GM21737 (cell line): ENCODE results near the gene DEPP1.

Experiments
- ATAC-seq: cut with Tn5 transposase; IDR thresholded peaks from one replicate; pipeline ENCODE4 v1.9.1; 2021; ENCODE audit warnings: mild to moderate bottlenecking, moderate library complexity; ENCODE audit not compliant: unreplicated experiment

The DEPP1 gene

GRCh38 chr10:44993922-44994751 is 15.5 kb upstream of the DEPP1 start:
- no peak for ATAC-seq

- ATAC-seq, result no peak
Observed at GRCh38 chr10:44993226-44993921, 14.8 kb upstream of the DEPP1 start.

GRCh38 chr10:44992732-44993225 is 14.2 kb upstream of the DEPP1 start:
- no peak for ATAC-seq

GRCh38 chr10:44992070-44992731 is 13.6 kb upstream of the DEPP1 start:
- ATAC-seq, result no peak

GRCh38 chr10:44991571-44991970 is 13.0 kb upstream of the DEPP1 start:
- no peak for ATAC-seq

- no peak for ATAC-seq
Observed at GRCh38 chr10:44990965-44991364, 12.4 kb upstream of the DEPP1 start.

- ATAC-seq, result no peak
Observed at GRCh38 chr10:44990302-44990655, 11.7 kb upstream of the DEPP1 start.

- no peak for ATAC-seq
Observed at GRCh38 chr10:44989597-44990301, 11.1 kb upstream of the DEPP1 start.

GRCh38 chr10:44988957-44989585 is 10.5 kb upstream of the DEPP1 start:
- no peak for ATAC-seq

GRCh38 chr10:44986670-44987069 is 8.1 kb upstream of the DEPP1 start:
- no peak for ATAC-seq

- no peak for ATAC-seq
Observed at GRCh38 chr10:44986179-44986578, 7.6 kb upstream of the DEPP1 start.

- no peak for ATAC-seq
Observed at GRCh38 chr10:44985175-44985681, 6.6 kb upstream of the DEPP1 start.

GRCh38 chr10:44984671-44985101 is 6.1 kb upstream of the DEPP1 start:
- no peak for ATAC-seq

GRCh38 chr10:44983895-44984278 is 5.3 kb upstream of the DEPP1 start:
- ATAC-seq, result no peak

GRCh38 chr10:44983066-44983894 is 4.7 kb upstream of the DEPP1 start:
- ATAC-seq, result no peak

- ATAC-seq, result no peak
Observed at GRCh38 chr10:44982496-44982895, 3.9 kb upstream of the DEPP1 start.

- ATAC-seq, result no peak
Observed at GRCh38 chr10:44982114-44982460, 3.5 kb upstream of the DEPP1 start.

GRCh38 chr10:44981172-44982113 is 2.8 kb upstream of the DEPP1 start:
- no peak for ATAC-seq
